H9 (cell line): ENCODE results near the gene ULK3. TPM values are rescaled to one million over a fixed set of nuclear protein-coding genes. Genes with fewer than 3 reads are reported as not detected.
A peak's percentile ranks its signal among the peaks of the same experiment; 100 is the strongest.

Source experiments
- DNase-seq: peaks from one replicate; pipeline ENCODE4 v3.0.0-alpha.2; 2017
- H2AFZ ChIP-seq: one replicate; pipeline ENCODE4 v1.6.1; 2013; ENCODE audit warnings: mild to moderate bottlenecking, low read length, control low read depth, moderate library complexity
- H2AK5ac ChIP-seq: 2 replicates; pipeline ENCODE4 v1.6.1; 2013; ENCODE audit warnings: low read length, control low read depth, mixed read lengths; ENCODE audit not compliant: insufficient read length
- H2BK120ac ChIP-seq: one replicate; pipeline ENCODE4 v1.6.1; 2013; ENCODE audit warnings: low read depth, mild to moderate bottlenecking, low read length, control low read depth, inconsistent platforms; ENCODE audit not compliant: poor library complexity, severe bottlenecking
- H2BK12ac ChIP-seq: 2 replicates; pipeline ENCODE4 v1.6.1; 2013; ENCODE audit warnings: low read length, control low read depth, mixed read lengths, low read depth; ENCODE audit not compliant: insufficient read length
- H2BK15ac ChIP-seq: 2 replicates; pipeline ENCODE4 v1.6.1; 2013; ENCODE audit warnings: low read depth, low read length, control low read depth
- H2BK20ac ChIP-seq: one replicate; pipeline ENCODE4 v1.6.1; 2013; ENCODE audit warnings: low read depth, mild to moderate bottlenecking, low read length, control low read depth, inconsistent platforms; ENCODE audit not compliant: poor library complexity, severe bottlenecking
- H2BK5ac ChIP-seq: 2 replicates; pipeline ENCODE4 v1.6.1; 2013; ENCODE audit warnings: low read length, control low read depth, mixed read lengths; ENCODE audit not compliant: insufficient read length
- H3K14ac ChIP-seq: 2 replicates; pipeline ENCODE4 v1.6.1; 2013; ENCODE audit warnings: low read length, control low read depth; ENCODE audit not compliant: insufficient read depth
- H3K18ac ChIP-seq: 2 replicates; pipeline ENCODE4 v1.6.1; 2013; ENCODE audit warnings: low read depth, mild to moderate bottlenecking, mixed read lengths, low read length, control low read depth; ENCODE audit not compliant: insufficient read length
- H3K23ac ChIP-seq: 2 replicates; pipeline ENCODE4 v1.6.1; 2013; ENCODE audit warnings: low read length, control low read depth, mixed read lengths, low read depth; ENCODE audit not compliant: insufficient read length
- H3K23me2 ChIP-seq: 2 replicates; pipeline ENCODE4 v1.6.1; 2013; ENCODE audit warnings: low read depth, mild to moderate bottlenecking, mixed read lengths, low read length, control low read depth; ENCODE audit not compliant: insufficient read length, poor library complexity, severe bottlenecking
- H3K27ac ChIP-seq: 2 replicates; pipeline ENCODE4 v1.5.1; 2013; ENCODE audit warnings: low read length, control low read depth, mixed read lengths, low read depth; ENCODE audit not compliant: insufficient read length
- H3K27me3 ChIP-seq: 2 replicates; pipeline ENCODE4 v1.6.1; 2013; ENCODE audit warnings: low read length, control low read depth, inconsistent platforms; ENCODE audit not compliant: insufficient read depth
- H3K4ac ChIP-seq: 2 replicates; pipeline ENCODE4 v1.6.1; 2013; ENCODE audit warnings: low read depth, mild to moderate bottlenecking, control low read depth, inconsistent platforms, low read length, moderate library complexity
- H3K4me1 ChIP-seq: 2 replicates; pipeline ENCODE4 v1.6.1; 2013; ENCODE audit warnings: low read length, control low read depth, inconsistent platforms; ENCODE audit not compliant: insufficient read depth
- H3K4me2 ChIP-seq: 2 replicates; pipeline ENCODE4 v1.6.1; 2013; ENCODE audit warnings: low read length, control low read depth, mixed read lengths; ENCODE audit not compliant: insufficient read length, insufficient read depth
- H3K56ac ChIP-seq: 2 replicates; pipeline ENCODE4 v1.6.1; 2013; ENCODE audit warnings: low read depth, mild to moderate bottlenecking, mixed read lengths, low read length, control low read depth; ENCODE audit not compliant: insufficient read length
- H3K79me1 ChIP-seq: 2 replicates; pipeline ENCODE4 v1.6.1; 2013; ENCODE audit warnings: low read depth, mild to moderate bottlenecking, moderate library complexity, low read length, control low read depth, inconsistent platforms; ENCODE audit not compliant: insufficient read depth, poor library complexity, severe bottlenecking
- H3K79me2 ChIP-seq: 2 replicates; pipeline ENCODE4 v1.6.1; 2013; ENCODE audit warnings: low read length, control low read depth, inconsistent platforms; ENCODE audit not compliant: insufficient read depth
- H3K9ac ChIP-seq: 2 replicates; pipeline ENCODE4 v1.6.1; 2013; ENCODE audit warnings: low read length, control low read depth, mixed read lengths; ENCODE audit not compliant: insufficient read length; ENCODE audit errors: extremely low read depth
- H3K9me3 ChIP-seq: one replicate; pipeline ENCODE4 v1.6.1; 2013; ENCODE audit warnings: low read depth, low read length, inconsistent platforms; ENCODE audit not compliant: control insufficient read depth
- H3T11ph ChIP-seq: one replicate; pipeline ENCODE4 v1.6.1; 2013; ENCODE audit warnings: mild to moderate bottlenecking, low read length, control low read depth, inconsistent platforms
- H4K20me1 ChIP-seq: one replicate; pipeline ENCODE4 v1.6.1; 2013; ENCODE audit not compliant: control insufficient read depth, insufficient read length, insufficient read depth
- H4K5ac ChIP-seq: 2 replicates; pipeline ENCODE4 v1.6.1; 2013; ENCODE audit warnings: low read depth, mild to moderate bottlenecking, mixed read lengths, low read length, control low read depth; ENCODE audit not compliant: insufficient read length
- H4K8ac ChIP-seq: replicated peaks from 2 replicates; pipeline ENCODE4 v1.6.1; 2013; ENCODE audit warnings: low read length, control low read depth, mixed read lengths, low read depth; ENCODE audit not compliant: insufficient read length
- H4K91ac ChIP-seq: 2 replicates; pipeline ENCODE4 v1.6.1; 2013; ENCODE audit warnings: low read depth, mild to moderate bottlenecking, moderate library complexity, mixed read lengths, low read length, control low read depth; ENCODE audit not compliant: insufficient read length
- H3K27ac Mint-ChIP-seq, 3 experiments: 2 replicates in 2 of 3; 3 replicates in 1 of 3; pipeline ENCODE4 v1.8.0; 2020 to 2021; ENCODE audit warnings: mixed read lengths in 3 of 3, mild to moderate bottlenecking in 1 of 3, moderate library complexity in 1 of 3
- H3K27me3 Mint-ChIP-seq: 2 replicates; pipeline ENCODE4 v1.8.0; 2021; ENCODE audit warnings: low read depth, mild to moderate bottlenecking, moderate library complexity, mixed read lengths
- H3K36me3 Mint-ChIP-seq, 3 experiments: 2 replicates in 2 of 3; 3 replicates in 1 of 3; pipeline ENCODE4 v1.8.0; 2020 to 2021; ENCODE audit warnings: low read depth in 3 of 3, mixed read lengths in 3 of 3; ENCODE audit not compliant: insufficient read depth in 1 of 3
- H3K4me1 Mint-ChIP-seq, 2 experiments: 2 replicates each; pipeline ENCODE4 v1.8.0; 2020; ENCODE audit warnings: mixed read lengths in 2 of 2
- H3K4me3 Mint-ChIP-seq, 2 experiments: 2 replicates in 1 of 2; 3 replicates in 1 of 2; pipeline ENCODE4 v1.8.0; 2020 to 2021; ENCODE audit warnings: mild to moderate bottlenecking in 2 of 2, mixed read lengths in 2 of 2, moderate library complexity in 1 of 2
- H3K9me3 Mint-ChIP-seq, 2 experiments: 2 replicates in 1 of 2; 3 replicates in 1 of 2; pipeline ENCODE4 v1.8.0; 2020; ENCODE audit warnings: mild to moderate bottlenecking in 2 of 2, mixed read lengths in 2 of 2, moderate library complexity in 1 of 2
- CTCF ChIP-seq: fragments of 200-600 bp; sonication (generic); conservative IDR thresholded peaks from 3 replicates; pipeline ENCODE4 v1.8.0; 2021; ENCODE audit warnings: antibody characterized with exemption, mild to moderate bottlenecking
- WGBS: extraction: QIAGEN DNeasy Blood & Tissue Kit; methylation state at CpG from one replicate; pipeline ENCODE4 v1.1.7; 2013; ENCODE audit warnings: missing lambda C conversion rate, low lambda C conversion rate, mixed read lengths; ENCODE audit not compliant: insufficient read length; ENCODE audit errors: extremely low coverage; 5-methylcytosine and 5-hydroxymethylcytosine counted together
- total RNA-seq: library from RNA; stranded (reverse); gene quantifications from 2 replicates; pipeline ENCODE4 v1.2.1, GENCODE V29; 2021

The ULK3 gene
- total RNA-seq, 1 experiment from 2014 or later, result 34.0 TPM

- H2BK20ac ChIP-seq, result no peak overlapping the region
- H3K4ac ChIP-seq, result no peak overlapping the region
- Mint-ChIP-seq H3K9me3 (no peaks in the 10 kb centered on the region; a peak in 1 of 5 replicates), H3K4me3 (no peak overlapping the region), H3K4me1 (peaks cover 34 to 40% of the 10 kb centered on the region in 2 experiments), H3K27me3 (no peaks in the 10 kb centered on the region), H3K36me3 (no peaks in the 10 kb centered on the region; a peak in 1 of 7 replicates), H3K27ac (peak overlapping the region in 1 of 3 experiments; percentile 30; a peak in 1 of 7 replicates)
- no peak overlapping the region for H2AFZ ChIP-seq
- no peak overlapping the region for H3K27ac ChIP-seq
- H2BK12ac ChIP-seq, result no peak overlapping the region
- H3T11ph ChIP-seq, result no peak overlapping the region
- H3K14ac ChIP-seq, result no peak overlapping the region
- no peak overlapping the region for H4K8ac ChIP-seq
- no peaks in the 10 kb centered on the region; the same call in 1 of the 2 replicates for H3K27me3 ChIP-seq
- H2BK15ac ChIP-seq, result no peak overlapping the region
- H3K23me2 ChIP-seq, result no peaks in the 10 kb centered on the region
- no peak overlapping the region for H4K91ac ChIP-seq
- no peaks in the 10 kb centered on the region for H3K79me2 ChIP-seq
- H3K18ac ChIP-seq, result no peak overlapping the region
- H3K9me3 ChIP-seq, result no peaks in the 10 kb centered on the region
- H3K56ac ChIP-seq, result no peak overlapping the region
- no peak overlapping the region for H3K9ac ChIP-seq
- peaks cover 7% of the 10 kb centered on the region; the same call in 1 of the 2 replicates for H3K4me1 ChIP-seq
- no peak overlapping the region for H2AK5ac ChIP-seq
- H3K23ac ChIP-seq, result no peak overlapping the region
- no peaks in the 10 kb centered on the region for H3K79me1 ChIP-seq
- WGBS, result no CpG with 5 or more reads among the region's 15 CpGs
- no peak for TF ChIP-seq CTCF
- no peak for DNase-seq
- H4K20me1 ChIP-seq, result no peaks in the 10 kb centered on the region
- no peak overlapping the region for H2BK120ac ChIP-seq
- H2BK5ac ChIP-seq, result no peak overlapping the region
- no peak overlapping the region for H4K5ac ChIP-seq
- H3K4me2 ChIP-seq, result no peak overlapping the region
Measured at GRCh38 chr15:74790080-74790916, 52.7 kb downstream of the ULK3 start.
